ENCODE results near the gene TAS2R60.
"Not testable (repeated sequence)": the region's sequence is repeated elsewhere in the genome, so short reads cannot be mapped to it uniquely, and the experiment has no call there.

DNA sequence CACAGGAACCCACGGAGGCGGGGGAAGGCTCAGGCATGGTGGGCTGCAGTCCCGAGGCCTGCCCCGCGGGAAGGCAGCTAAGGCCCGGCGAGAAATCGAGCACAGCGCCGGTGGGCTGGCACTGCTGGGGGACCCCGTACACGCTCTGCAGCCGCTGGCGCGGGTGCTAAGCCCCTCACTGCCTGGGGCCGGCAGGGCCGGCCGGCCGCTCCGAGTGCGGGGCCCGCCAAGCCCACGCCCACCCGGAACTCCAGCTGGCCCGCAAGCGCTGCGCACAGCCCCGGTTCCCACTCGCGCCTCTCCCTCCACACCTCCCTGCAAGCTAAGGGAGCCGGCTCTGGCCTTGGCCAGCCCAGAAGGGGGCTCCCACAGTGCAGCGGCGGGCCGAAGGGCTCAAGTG is 18.8 kb upstream of the TAS2R60 start:
- not testable (repeated sequence) for TF ChIP-seq POLR2A, POLR2AphosphoS5, EP300 (IDR thresholded peaks at IDR 0.05)
- TF ChIP-seq, protein P1, sequence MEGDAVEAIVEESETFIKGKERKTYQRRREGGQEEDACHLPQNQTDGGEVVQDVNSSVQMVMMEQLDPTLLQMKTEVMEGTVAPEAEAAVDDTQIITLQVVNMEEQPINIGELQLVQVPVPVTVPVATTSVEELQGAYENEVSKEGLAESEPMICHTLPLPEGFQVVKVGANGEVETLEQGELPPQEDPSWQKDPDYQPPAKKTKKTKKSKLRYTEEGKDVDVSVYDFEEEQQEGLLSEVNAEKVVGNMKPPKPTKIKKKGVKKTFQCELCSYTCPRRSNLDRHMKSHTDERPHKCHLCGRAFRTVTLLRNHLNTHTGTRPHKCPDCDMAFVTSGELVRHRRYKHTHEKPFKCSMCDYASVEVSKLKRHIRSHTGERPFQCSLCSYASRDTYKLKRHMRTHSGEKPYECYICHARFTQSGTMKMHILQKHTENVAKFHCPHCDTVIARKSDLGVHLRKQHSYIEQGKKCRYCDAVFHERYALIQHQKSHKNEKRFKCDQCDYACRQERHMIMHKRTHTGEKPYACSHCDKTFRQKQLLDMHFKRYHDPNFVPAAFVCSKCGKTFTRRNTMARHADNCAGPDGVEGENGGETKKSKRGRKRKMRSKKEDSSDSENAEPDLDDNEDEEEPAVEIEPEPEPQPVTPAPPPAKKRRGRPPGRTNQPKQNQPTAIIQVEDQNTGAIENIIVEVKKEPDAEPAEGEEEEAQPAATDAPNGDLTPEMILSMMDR (IDR thresholded peaks at IDR 0.05) = not testable (repeated sequence)

Data from gastroesophageal sphincter (tissue), 3 donors.